ENCODE results near the gene IL18RAP. TPM values are rescaled to one million over a fixed set of nuclear protein-coding genes. Genes with fewer than 3 reads are reported as not detected.

IL18RAP gene
- total and polyA plus RNA-seq, 2 experiments from 2014 or later = not detected

DNA sequence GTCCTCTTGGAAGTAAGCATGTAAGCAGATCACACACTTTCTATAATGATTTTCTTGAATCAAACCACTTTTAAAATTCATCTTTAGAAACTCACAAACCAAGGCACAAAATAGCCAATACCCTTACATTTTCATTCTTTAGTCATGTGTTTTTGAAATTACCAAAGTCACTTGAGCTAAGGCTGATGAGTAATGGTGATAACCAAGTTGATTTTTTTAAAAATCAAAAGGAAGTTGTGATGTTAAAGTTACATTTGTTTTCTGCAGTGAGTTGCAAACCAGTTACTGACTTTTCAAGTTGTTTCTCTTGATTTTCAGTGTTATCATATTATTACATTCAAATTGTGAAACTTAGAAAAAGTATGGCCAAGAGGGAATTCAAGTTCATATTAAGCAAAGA is 21.5 kb upstream of the IL18RAP start (continued):
- TF ChIP-seq, protein P1, sequence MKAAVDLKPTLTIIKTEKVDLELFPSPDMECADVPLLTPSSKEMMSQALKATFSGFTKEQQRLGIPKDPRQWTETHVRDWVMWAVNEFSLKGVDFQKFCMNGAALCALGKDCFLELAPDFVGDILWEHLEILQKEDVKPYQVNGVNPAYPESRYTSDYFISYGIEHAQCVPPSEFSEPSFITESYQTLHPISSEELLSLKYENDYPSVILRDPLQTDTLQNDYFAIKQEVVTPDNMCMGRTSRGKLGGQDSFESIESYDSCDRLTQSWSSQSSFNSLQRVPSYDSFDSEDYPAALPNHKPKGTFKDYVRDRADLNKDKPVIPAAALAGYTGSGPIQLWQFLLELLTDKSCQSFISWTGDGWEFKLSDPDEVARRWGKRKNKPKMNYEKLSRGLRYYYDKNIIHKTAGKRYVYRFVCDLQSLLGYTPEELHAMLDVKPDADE (IDR thresholded peaks at IDR 0.05) = no peak
- TF ChIP-seq, protein P2, sequence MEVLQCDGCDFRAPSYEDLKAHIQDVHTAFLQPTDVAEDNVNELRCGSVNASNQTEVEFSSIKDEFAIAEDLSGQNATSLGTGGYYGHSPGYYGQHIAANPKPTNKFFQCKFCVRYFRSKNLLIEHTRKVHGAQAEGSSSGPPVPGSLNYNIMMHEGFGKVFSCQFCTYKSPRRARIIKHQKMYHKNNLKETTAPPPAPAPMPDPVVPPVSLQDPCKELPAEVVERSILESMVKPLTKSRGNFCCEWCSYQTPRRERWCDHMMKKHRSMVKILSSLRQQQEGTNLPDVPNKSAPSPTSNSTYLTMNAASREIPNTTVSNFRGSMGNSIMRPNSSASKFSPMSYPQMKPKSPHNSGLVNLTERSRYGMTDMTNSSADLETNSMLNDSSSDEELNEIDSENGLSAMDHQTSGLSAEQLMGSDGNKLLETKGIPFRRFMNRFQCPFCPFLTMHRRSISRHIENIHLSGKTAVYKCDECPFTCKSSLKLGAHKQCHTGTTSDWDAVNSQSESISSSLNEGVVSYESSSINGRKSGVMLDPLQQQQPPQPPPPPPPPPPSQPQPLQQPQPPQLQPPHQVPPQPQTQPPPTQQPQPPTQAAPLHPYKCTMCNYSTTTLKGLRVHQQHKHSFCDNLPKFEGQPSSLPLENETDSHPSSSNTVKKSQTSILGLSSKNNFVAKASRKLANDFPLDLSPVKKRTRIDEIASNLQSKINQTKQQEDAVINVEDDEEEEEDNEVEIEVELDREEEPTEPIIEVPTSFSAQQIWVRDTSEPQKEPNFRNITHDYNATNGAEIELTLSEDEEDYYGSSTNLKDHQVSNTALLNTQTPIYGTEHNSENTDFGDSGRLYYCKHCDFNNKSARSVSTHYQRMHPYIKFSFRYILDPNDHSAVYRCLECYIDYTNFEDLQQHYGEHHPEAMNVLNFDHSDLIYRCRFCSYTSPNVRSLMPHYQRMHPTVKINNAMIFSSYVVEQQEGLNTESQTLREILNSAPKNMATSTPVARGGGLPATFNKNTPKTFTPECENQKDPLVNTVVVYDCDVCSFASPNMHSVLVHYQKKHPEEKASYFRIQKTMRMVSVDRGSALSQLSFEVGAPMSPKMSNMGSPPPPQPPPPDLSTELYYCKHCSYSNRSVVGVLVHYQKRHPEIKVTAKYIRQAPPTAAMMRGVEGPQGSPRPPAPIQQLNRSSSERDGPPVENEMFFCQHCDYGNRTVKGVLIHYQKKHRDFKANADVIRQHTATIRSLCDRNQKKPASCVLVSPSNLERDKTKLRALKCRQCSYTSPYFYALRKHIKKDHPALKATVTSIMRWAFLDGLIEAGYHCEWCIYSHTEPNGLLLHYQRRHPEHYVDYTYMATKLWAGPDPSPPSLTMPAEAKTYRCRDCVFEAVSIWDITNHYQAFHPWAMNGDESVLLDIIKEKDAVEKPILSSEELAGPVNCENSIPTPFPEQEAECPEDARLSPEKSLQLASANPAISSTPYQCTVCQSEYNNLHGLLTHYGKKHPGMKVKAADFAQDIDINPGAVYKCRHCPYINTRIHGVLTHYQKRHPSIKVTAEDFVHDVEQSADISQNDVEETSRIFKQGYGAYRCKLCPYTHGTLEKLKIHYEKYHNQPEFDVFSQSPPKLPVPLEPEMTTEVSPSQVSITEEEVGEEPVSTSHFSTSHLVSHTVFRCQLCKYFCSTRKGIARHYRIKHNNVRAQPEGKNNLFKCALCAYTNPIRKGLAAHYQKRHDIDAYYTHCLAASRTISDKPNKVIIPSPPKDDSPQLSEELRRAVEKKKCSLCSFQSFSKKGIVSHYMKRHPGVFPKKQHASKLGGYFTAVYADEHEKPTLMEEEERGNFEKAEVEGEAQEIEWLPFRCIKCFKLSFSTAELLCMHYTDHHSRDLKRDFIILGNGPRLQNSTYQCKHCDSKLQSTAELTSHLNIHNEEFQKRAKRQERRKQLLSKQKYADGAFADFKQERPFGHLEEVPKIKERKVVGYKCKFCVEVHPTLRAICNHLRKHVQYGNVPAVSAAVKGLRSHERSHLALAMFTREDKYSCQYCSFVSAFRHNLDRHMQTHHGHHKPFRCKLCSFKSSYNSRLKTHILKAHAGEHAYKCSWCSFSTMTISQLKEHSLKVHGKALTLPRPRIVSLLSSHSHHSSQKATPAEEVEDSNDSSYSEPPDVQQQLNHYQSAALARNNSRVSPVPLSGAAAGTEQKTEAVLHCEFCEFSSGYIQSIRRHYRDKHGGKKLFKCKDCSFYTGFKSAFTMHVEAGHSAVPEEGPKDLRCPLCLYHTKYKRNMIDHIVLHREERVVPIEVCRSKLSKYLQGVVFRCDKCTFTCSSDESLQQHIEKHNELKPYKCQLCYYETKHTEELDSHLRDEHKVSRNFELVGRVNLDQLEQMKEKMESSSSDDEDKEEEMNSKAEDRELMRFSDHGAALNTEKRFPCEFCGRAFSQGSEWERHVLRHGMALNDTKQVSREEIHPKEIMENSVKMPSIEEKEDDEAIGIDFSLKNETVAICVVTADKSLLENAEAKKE (CRISPR knock-in tag; IDR thresholded peaks at IDR 0.05) = no peak
- TF ChIP-seq EZH2phosphoT487 (IDR thresholded peaks at IDR 0.05; ENCODE audit: unreplicated experiment) = no peak

DNA sequence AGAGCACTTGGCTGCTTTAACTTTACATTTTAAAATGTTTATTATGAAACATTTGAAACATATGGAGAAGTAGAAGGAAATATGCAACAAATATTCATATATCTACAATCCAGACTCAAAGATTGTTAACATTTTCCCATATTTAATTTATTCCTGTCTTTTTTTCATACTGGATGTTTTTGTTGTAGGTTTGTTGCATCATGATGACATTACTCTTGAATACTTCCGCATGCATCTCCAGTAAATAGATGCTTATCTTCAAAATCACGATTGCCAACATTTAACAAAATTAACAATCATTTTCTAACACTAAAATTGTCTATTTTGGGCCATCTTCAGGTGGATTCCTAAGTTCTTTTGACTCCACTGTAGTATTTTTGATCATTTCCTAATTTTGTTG is 21.1 kb upstream of the IL18RAP start:
- H3K27ac Mint-ChIP-seq = no peak overlapping the region
- H3K27me3 ChIP-seq (ENCODE audit: insufficient read depth) = no peaks in the 10 kb centered on the region
- H3K27me3 Mint-ChIP-seq (ENCODE audit: insufficient read depth, low read depth, poor library complexity) = no peaks in the 10 kb centered on the region
- no peak overlapping the region for H3K27ac ChIP-seq (ENCODE audit: low read depth)
- H3K36me3 Mint-ChIP-seq (ENCODE audit: low read depth) = no peaks in the 10 kb centered on the region
- no peaks in the 10 kb centered on the region for H3K79me2 ChIP-seq (replicated peaks; ENCODE audit: insufficient read depth)
- H3K36me3 ChIP-seq (ENCODE audit: insufficient read depth) = no peaks in the 10 kb centered on the region
- H3K9me3 Mint-ChIP-seq = no peaks in the 10 kb centered on the region
- no peak for ATAC-seq
- H2AFZ ChIP-seq = no peak overlapping the region
- DNase-seq (ENCODE audit: low spot score) = no peak
- H3K9me2 ChIP-seq (ENCODE audit: insufficient read depth) = no peaks in the 10 kb centered on the region
- H3K4me2 ChIP-seq = no peak overlapping the region
- H3K4me3 ChIP-seq = no peak overlapping the region
- no peaks in the 10 kb centered on the region for H3K4me1 Mint-ChIP-seq
- H4K20me1 ChIP-seq (replicated peaks; ENCODE audit: insufficient read depth) = no peaks in the 10 kb centered on the region
- TF ChIP-seq, protein P2 (CRISPR knock-in tag; IDR thresholded peaks at IDR 0.05) = no peak
- H3K4me3 Mint-ChIP-seq = no peak overlapping the region
- H3F3A ChIP-seq (replicated peaks; ENCODE audit: low read depth) = no peaks in the 10 kb centered on the region
- H3K4me1 ChIP-seq (ENCODE audit: insufficient read depth) = no peaks in the 10 kb centered on the region

Measured in GM23338 (cell line).